ENCODE measurements around the gene RSBN1L. TPM values are rescaled to one million over a fixed set of nuclear protein-coding genes. Genes with fewer than 3 reads are reported as not detected.

Gene RSBN1L
- total RNA-seq, 1 experiment from 2014 or later, result 15.5 TPM

DNA sequence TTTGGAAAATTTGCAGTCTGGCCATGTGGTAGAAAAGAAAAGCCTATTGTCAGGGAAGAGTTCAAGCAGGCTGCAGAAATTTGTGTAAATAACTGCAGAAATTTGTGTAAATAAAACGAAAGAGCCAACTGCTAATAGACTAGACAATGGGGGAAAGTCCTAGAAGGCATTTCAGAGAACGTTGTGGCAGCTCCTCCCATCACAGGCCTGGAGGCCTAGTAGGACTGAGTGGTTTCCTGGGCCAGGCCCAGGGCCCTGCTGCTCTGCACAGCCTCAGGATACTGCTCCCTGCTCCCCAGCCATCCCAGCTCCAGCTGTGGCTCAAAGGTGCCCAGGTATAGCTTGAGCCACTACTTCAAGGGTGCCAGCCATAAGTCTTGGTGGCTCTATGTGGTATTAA lies 50.9 kb downstream of the RSBN1L start:
- Histone ChIP-seq H3K9me2 (ENCODE audit: insufficient read depth) (no peaks in the 10 kb centered on the region), H3K27ac (ENCODE audit: low read depth, low read length) (no peak overlapping the region), H3K4me1 (ENCODE audit: control insufficient read depth in 1 of 2, insufficient read depth in 2 of 2, low read length in 2 of 2) (no peaks in the 10 kb centered on the region), H3K4me3 (replicated peaks in 1 of 2; ENCODE audit: low read depth in 1 of 2, low read length in 2 of 2) (no peak overlapping the region), H4K20me1 (ENCODE audit: insufficient read depth) (no peaks in the 10 kb centered on the region), H3K79me2 (ENCODE audit: insufficient read depth, low read length) (peaks cover 19% of the 10 kb centered on the region; the same call in 1 of the 2 replicates), H3K9me3 (ENCODE audit: control insufficient read depth in 1 of 2, insufficient read depth in 1 of 2, low read depth in 1 of 2, low read length in 2 of 2) (no peaks in the 10 kb centered on the region), H3K27me3 (ENCODE audit: insufficient read depth, low read length) (no peaks in the 10 kb centered on the region), H2AFZ (ENCODE audit: low read depth, low read length, poor library complexity, severe bottlenecking) (no peak overlapping the region), H3K4me2 (ENCODE audit: low read length) (no peak overlapping the region), H3K36me3 (ENCODE audit: control insufficient read depth in 1 of 2, insufficient read depth in 2 of 2, low read length in 2 of 2) (no peaks in the 10 kb centered on the region), H3K9ac (ENCODE audit: low read length) (no peak overlapping the region)
- intact Hi-C loops (cut with micrococcal nuclease), result no loop called here
- ChIA-PET CTCF (no interaction called here), RAD21 (ENCODE audit: low non-redundant PET in 1 of 2, low total read pairs in 2 of 2, uncharacterized antibody in 2 of 2, unreplicated experiment in 2 of 2) (no interaction called here), POLR2A (no interaction called here)
- DNase-seq (ENCODE audit: low read depth, low spot score) (no peak), ATAC-seq (no peak)
- TF ChIP-seq ZNF274 (IDR thresholded peaks at IDR 0.05; ENCODE audit: low read depth, low read length) (no peak), JUND (IDR thresholded peaks at IDR 0.05) (no peak), EZH2phosphoT487 (IDR thresholded peaks at IDR 0.05; ENCODE audit: borderline replicate concordance) (no peak), FOSL1 (IDR thresholded peaks at IDR 0.05; ENCODE audit: low read depth) (no peak), REST (IDR thresholded peaks at IDR 0.05; ENCODE audit: low read depth) (no peak), SP1 (IDR thresholded peaks at IDR 0.05; ENCODE audit: low read depth) (no peak), ZFX (IDR thresholded peaks at IDR 0.05) (no peak), MAX (IDR thresholded peaks at IDR 0.05) (no peak), RAD21 (IDR thresholded peaks at IDR 0.05; ENCODE audit: low read depth) (no peak), SRF (IDR thresholded peaks at IDR 0.05; ENCODE audit: low read depth) (no peak), YY1 (IDR thresholded peaks at IDR 0.05; ENCODE audit: extremely low read depth, insufficient replicate concordance, low read depth, low read length) (no peak), SIN3A (IDR thresholded peaks at IDR 0.05; ENCODE audit: low read depth) (no peak)
- no TSS peak for BruUV-seq (replicated peaks)

Measured in HCT116 (cell line).